ENCODE data around the gene EPHA8.

- no peak for TF ChIP-seq CTCF (IDR thresholded peaks at IDR 0.05)
- no peak for TF ChIP-seq POLR2A (IDR thresholded peaks at IDR 0.05)
Observed at GRCh38 chr1:22547186-22547817, 16.0 kb upstream of the EPHA8 start.

Measured in adrenal gland (tissue), 5 donors.